ENCODE results near the gene OPCML. TPM values are rescaled to one million over a fixed set of nuclear protein-coding genes. Genes with fewer than 3 reads are reported as not detected.

Gene OPCML
- total RNA-seq, 1 experiment from 2014 or later = 0.94 TPM

GRCh38 chr11:132427611-132428010 is 1104.7 kb downstream of the OPCML start:
- Mint-ChIP-seq H3K4me3 (no peak overlapping the region), H3K27ac (no peak overlapping the region), H3K9me3 (no peaks in the 10 kb centered on the region), H3K27me3 (ENCODE audit: low read depth) (peaks cover 2% of the 10 kb centered on the region; the same call in 1 of the 2 replicates), H3K36me3 (ENCODE audit: insufficient read depth in 1 of 3, low read depth in 3 of 3) (no peaks in the 10 kb centered on the region), H3K4me1 (peaks cover 26% of the 10 kb centered on the region in 2 experiments)
- no peaks in the 10 kb centered on the region for H3K79me2 ChIP-seq (ENCODE audit: insufficient read depth, low read length)
- no peak overlapping the region for H3K56ac ChIP-seq (ENCODE audit: insufficient read length, low read depth, low read length)
- no peak overlapping the region for H2BK120ac ChIP-seq (ENCODE audit: low read depth, low read length, poor library complexity, severe bottlenecking)
- no peaks in the 10 kb centered on the region for H3K9me3 ChIP-seq (ENCODE audit: control insufficient read depth, low read depth, low read length)
- H2AFZ ChIP-seq (ENCODE audit: low read length) = no peak overlapping the region
- H3K23me2 ChIP-seq (ENCODE audit: insufficient read length, low read depth, low read length, poor library complexity, severe bottlenecking) = no peaks in the 10 kb centered on the region
- TF ChIP-seq CTCF (conservative IDR thresholded peaks at IDR 0.05) = no peak
- no peak overlapping the region for H4K91ac ChIP-seq (ENCODE audit: insufficient read length, low read depth, low read length)
- H4K5ac ChIP-seq (ENCODE audit: insufficient read length, low read depth, low read length) = no peak overlapping the region
- no peak overlapping the region for H3K27ac ChIP-seq (ENCODE audit: insufficient read length, low read depth, low read length)
- H4K8ac ChIP-seq (replicated peaks; ENCODE audit: insufficient read length, low read depth, low read length) = no peak overlapping the region
- no CpG with 5 or more reads among the region's 6 CpGs for WGBS (ENCODE audit: extremely low coverage, insufficient read length, low lambda C conversion rate)
- H3K4ac ChIP-seq (ENCODE audit: low read depth, low read length) = no peak overlapping the region
- H2BK12ac ChIP-seq (ENCODE audit: insufficient read length, low read depth, low read length) = no peak overlapping the region
- H2BK15ac ChIP-seq (ENCODE audit: low read depth, low read length) = no peak overlapping the region
- no peaks in the 10 kb centered on the region for H4K20me1 ChIP-seq (ENCODE audit: control insufficient read depth, insufficient read depth, insufficient read length)
- H3K14ac ChIP-seq (ENCODE audit: insufficient read depth, low read length) = no peak overlapping the region
- H3K79me1 ChIP-seq (ENCODE audit: insufficient read depth, low read depth, low read length, poor library complexity, severe bottlenecking) = no peaks in the 10 kb centered on the region
- no peak overlapping the region for H3K9ac ChIP-seq (ENCODE audit: extremely low read depth, insufficient read length, low read length)
- H2BK5ac ChIP-seq (ENCODE audit: insufficient read length, low read length) = no peak overlapping the region
- no peak overlapping the region for H3K23ac ChIP-seq (ENCODE audit: insufficient read length, low read depth, low read length)
- no peak overlapping the region for H3K4me2 ChIP-seq (ENCODE audit: insufficient read depth, insufficient read length, low read length)
- no peak overlapping the region for H3K18ac ChIP-seq (ENCODE audit: insufficient read length, low read depth, low read length)
- H3K4me1 ChIP-seq (ENCODE audit: insufficient read depth, low read length) = peaks cover 2% of the 10 kb centered on the region; the same call in 1 of the 2 replicates
- DNase-seq = no peak
- no peak overlapping the region for H3T11ph ChIP-seq (ENCODE audit: low read length)
- H2AK5ac ChIP-seq (ENCODE audit: insufficient read length, low read length) = no peak overlapping the region
- H3K27me3 ChIP-seq (ENCODE audit: insufficient read depth, low read length) = no peaks in the 10 kb centered on the region
- H2BK20ac ChIP-seq (ENCODE audit: low read depth, low read length, poor library complexity, severe bottlenecking) = no peak overlapping the region

Measured in H9 (cell line).